ENCODE measurements around the gene AVPI1. TPM values are rescaled to one million over a fixed set of nuclear protein-coding genes. Genes with fewer than 3 reads are reported as not detected.

Gene AVPI1
- total RNA-seq, 4 donors from 2014 or later, result 113 to 253 (median 170) TPM

DNA sequence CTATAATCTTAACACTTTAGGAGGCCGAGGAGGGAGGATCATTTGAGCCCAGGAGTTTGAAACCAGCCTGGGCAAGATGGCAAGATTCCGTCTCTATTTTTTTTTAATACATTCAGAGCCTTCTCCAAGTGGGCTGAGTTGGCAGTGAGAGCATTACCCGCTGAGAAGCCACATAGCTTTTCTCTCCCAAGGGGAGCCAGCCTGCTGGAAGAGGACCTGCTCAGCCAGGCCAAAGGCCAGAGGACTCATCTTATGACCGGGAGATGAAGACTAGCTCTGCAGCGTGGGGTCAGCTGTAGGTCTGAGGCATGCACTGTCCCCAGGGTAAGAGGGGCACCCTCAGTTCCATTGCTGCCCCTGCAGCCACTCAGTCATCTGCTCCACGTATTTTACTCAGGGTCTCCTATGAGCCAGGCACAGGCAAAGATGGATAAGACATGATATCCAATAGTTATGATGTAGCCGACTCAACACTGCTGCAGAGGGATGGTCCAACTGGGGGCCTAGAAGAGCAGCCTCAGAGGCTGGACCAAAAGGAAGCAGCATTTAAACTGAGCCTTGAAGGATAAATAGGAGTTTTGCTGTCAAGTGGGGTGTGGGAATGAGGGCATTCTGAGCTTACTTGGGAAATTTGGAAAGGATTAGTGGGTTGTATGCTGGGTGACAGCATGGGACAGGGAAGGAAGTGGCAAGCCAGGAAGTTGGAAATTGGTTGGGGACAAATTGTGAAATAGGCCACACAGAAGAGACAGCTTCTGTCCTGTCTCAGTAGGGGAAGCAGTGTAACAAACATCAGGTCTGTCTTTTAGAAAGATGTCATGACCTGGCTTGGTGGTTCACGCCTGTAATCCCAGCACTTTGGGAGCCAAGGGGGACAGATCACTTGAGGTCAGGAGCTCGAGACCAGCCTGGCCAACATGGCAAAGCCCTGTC lies 24.9 kb upstream of the AVPI1 start:
- TF ChIP-seq, protein P1, sequence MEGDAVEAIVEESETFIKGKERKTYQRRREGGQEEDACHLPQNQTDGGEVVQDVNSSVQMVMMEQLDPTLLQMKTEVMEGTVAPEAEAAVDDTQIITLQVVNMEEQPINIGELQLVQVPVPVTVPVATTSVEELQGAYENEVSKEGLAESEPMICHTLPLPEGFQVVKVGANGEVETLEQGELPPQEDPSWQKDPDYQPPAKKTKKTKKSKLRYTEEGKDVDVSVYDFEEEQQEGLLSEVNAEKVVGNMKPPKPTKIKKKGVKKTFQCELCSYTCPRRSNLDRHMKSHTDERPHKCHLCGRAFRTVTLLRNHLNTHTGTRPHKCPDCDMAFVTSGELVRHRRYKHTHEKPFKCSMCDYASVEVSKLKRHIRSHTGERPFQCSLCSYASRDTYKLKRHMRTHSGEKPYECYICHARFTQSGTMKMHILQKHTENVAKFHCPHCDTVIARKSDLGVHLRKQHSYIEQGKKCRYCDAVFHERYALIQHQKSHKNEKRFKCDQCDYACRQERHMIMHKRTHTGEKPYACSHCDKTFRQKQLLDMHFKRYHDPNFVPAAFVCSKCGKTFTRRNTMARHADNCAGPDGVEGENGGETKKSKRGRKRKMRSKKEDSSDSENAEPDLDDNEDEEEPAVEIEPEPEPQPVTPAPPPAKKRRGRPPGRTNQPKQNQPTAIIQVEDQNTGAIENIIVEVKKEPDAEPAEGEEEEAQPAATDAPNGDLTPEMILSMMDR (IDR thresholded peaks at IDR 0.05), result no peak
- peak; percentile 36 to 45 for TF ChIP-seq EP300 (IDR thresholded peaks at IDR 0.05)
- no peaks in the 10 kb centered on the region for H3K9me3 ChIP-seq
- H3K4me3 ChIP-seq, result no peak overlapping the region
- peaks cover 0 to 9% (median 0%) of the 10 kb centered on the region in 3 donors for H3K36me3 ChIP-seq
- WGBS, 2 donors, result 61 to 63% methylated on average over 9 of the region's 9 CpGs
- peak overlapping the region; percentile 90 to 98 (median 96) for H3K27ac ChIP-seq
- H3K4me1 ChIP-seq, result peaks cover 0 to 66% (median 24%) of the 10 kb centered on the region in 4 donors
- no peak for DNase-seq (ENCODE audit: low spot score in 2 of 2)
- no peaks in the 10 kb centered on the region for H3K27me3 ChIP-seq

DNA sequence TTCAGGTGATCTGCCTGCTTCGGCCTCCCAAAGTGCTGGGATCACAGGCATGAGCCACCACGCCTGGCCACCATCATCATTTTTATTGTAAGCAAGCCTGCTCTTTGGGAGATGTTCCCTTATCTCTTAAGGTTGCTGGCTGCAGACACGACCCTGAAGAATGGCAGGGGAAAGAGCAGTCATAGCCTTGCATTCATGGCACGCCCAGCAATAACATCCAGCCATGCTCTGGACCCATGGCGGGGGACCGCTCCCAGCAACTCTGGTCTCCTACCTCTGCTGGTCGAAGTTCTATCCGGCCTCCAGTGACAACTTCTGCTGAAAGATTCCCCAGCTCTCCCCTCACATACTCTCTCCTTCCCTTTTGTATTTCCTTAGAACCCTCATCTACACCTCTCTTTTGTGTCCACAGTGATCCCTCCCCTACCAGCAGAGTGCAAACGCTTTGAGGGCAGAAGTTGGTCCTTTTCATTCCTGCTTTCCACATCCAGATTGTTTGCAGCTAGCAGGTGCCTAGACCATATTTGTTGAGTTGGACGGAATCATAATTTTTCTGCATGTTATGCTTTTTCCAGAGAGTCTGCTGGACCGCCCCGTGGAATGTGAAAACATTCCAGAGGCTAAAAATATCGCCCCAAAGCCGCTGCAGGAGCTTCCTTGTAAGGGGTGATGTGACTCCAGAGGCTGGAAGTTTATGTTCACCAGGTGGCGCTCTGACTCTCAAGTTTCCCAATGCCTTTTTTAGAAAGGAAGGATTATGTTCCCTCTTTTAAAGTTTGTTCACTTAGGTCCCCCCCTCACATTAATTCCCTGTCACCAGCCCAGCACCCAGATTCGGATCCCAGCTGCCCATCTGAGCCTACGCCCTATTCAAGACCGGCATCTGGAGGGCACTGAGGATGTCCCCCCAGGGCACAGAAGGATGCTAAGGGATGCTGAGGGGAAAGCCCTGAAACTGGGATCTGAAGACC lies 22.2 kb upstream of the AVPI1 start:
- Histone ChIP-seq H3K27me3 (no peaks in the 10 kb centered on the region), H3K4me3 (no peak overlapping the region), H3K36me3 (no peaks in the 10 kb centered on the region), H3K27ac (peak overlapping the region in 3 of 4 donors; percentile 44 to 77 (median 71)), H3K9me3 (no peaks in the 10 kb centered on the region), H3K4me1 (peaks cover 0 to 46% (median 11%) of the 10 kb centered on the region in 4 donors)
- TF ChIP-seq, protein P1 (IDR thresholded peaks at IDR 0.05), result peak; percentile 66 to 83 (median 75)
- TF ChIP-seq POLR2A (IDR thresholded peaks at IDR 0.05), result peak in 1 of 2 donors; percentile 13
- peak; percentile 41 to 62 for TF ChIP-seq EP300 (IDR thresholded peaks at IDR 0.05)
- peak; percentile 80 to 94 for DNase-seq (ENCODE audit: low spot score in 2 of 2)
- 40 to 42% methylated on average over 18 of the region's 18 CpGs for WGBS, 2 donors

DNA sequence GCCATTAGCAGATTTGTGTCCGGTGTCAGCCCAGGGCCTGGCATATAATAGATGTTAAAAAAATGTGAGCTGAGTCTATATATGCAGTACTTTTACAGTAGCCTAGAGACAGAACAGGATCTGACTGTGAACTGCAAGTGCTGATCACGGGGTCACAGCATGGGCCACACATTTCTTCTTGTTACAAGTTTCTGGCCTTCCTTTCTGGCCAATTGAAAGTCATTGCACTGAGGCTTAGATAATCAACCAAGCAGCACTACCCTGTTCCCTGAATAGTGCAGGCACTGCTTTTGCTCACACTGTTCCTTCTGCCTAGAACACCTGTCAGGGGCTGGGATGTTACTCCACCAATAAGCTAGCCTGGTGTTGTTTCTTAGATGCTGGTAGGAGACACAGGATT lies 21.1 kb upstream of the AVPI1 start:
- H3K4me3 ChIP-seq, result no peak overlapping the region
- peaks cover 0 to 45% (median 7%) of the 10 kb centered on the region in 4 donors for H3K4me1 ChIP-seq
- no peaks in the 10 kb centered on the region for H3K9me3 ChIP-seq
- WGBS, 2 donors, result 49 to 60% methylated on average over 2 of the region's 2 CpGs
- peak overlapping the region in 1 of 4 donors; percentile 41 for H3K27ac ChIP-seq
- no peaks in the 10 kb centered on the region for H3K27me3 ChIP-seq
- no peaks in the 10 kb centered on the region for H3K36me3 ChIP-seq
- no peak for DNase-seq (ENCODE audit: low spot score in 2 of 2)
- TF ChIP-seq POLR2A (IDR thresholded peaks at IDR 0.05) (no peak), EP300 (IDR thresholded peaks at IDR 0.05) (no peak)
- TF ChIP-seq, protein P1 (IDR thresholded peaks at IDR 0.05), result no peak

GRCh38 chr10:97707134-97707861 lies 20.3 kb upstream of the AVPI1 start:
- Histone ChIP-seq H3K27me3 (no peaks in the 10 kb centered on the region), H3K4me1 (peaks cover 0 to 36% (median 5%) of the 10 kb centered on the region in 4 donors), H3K27ac (peak overlapping the region in 2 of 4 donors; percentile 41 to 52), H3K4me3 (no peak overlapping the region), H3K9me3 (no peaks in the 10 kb centered on the region), H3K36me3 (no peaks in the 10 kb centered on the region)
- DNase-seq (ENCODE audit: low spot score in 2 of 2), result no peak
- TF ChIP-seq, protein P1 (IDR thresholded peaks at IDR 0.05), result no peak
- no peak for TF ChIP-seq POLR2A (IDR thresholded peaks at IDR 0.05)
- no peak for TF ChIP-seq EP300 (IDR thresholded peaks at IDR 0.05)
- WGBS, 2 donors, result 71 to 72% methylated on average over 6 to 8 of the region's 11 CpGs

Measured in tibial nerve (tissue), 4 donors.